ENCODE results near the gene SYPL1.

Gene SYPL1

GRCh38 chr7:106089647-106090046 lies 22.5 kb downstream of the SYPL1 start:
- no peak for DNase-seq

GRCh38 chr7:106088014-106088413 lies 24.1 kb downstream of the SYPL1 start:
- no peak for DNase-seq

GRCh38 chr7:106086062-106086461 lies 26.1 kb downstream of the SYPL1 start:
- DNase-seq: no peak

- DNase-seq: no peak
Observed at GRCh38 chr7:106085015-106085414, 27.1 kb downstream of the SYPL1 start.

- no peak for DNase-seq
Observed at GRCh38 chr7:106083717-106084116, 28.4 kb downstream of the SYPL1 start.

GRCh38 chr7:106082087-106082854 lies 29.8 kb downstream of the SYPL1 start:
- DNase-seq: no peak

GRCh38 chr7:106080300-106080987 lies 31.7 kb downstream of the SYPL1 start:
- DNase-seq: no peak

GRCh38 chr7:106076537-106076936 lies 35.6 kb downstream of the SYPL1 start:
- no peak for DNase-seq

- no peak for DNase-seq
Observed at GRCh38 chr7:106075937-106076336, 36.2 kb downstream of the SYPL1 start.

- DNase-seq: no peak
Observed at GRCh38 chr7:106074257-106074656, 37.9 kb downstream of the SYPL1 start.

GRCh38 chr7:106073701-106074100 lies 38.4 kb downstream of the SYPL1 start:
- no peak for DNase-seq

GRCh38 chr7:106072715-106073091 lies 39.4 kb downstream of the SYPL1 start:
- no peak for DNase-seq

GRCh38 chr7:106071999-106072714 lies 40.0 kb downstream of the SYPL1 start:
- no peak for DNase-seq

- DNase-seq: no peak
Observed at GRCh38 chr7:106071356-106071998, 40.6 kb downstream of the SYPL1 start.

- DNase-seq: no peak
Observed at GRCh38 chr7:106070567-106071254, 41.4 kb downstream of the SYPL1 start.

- no peak for DNase-seq
Observed at GRCh38 chr7:106070201-106070551, 41.9 kb downstream of the SYPL1 start.

- no peak for DNase-seq
Observed at GRCh38 chr7:106069471-106070200, 42.5 kb downstream of the SYPL1 start.

- no peak for DNase-seq
Observed at GRCh38 chr7:106068986-106069385, 43.1 kb downstream of the SYPL1 start.

GRCh38 chr7:106068538-106068961 lies 43.6 kb downstream of the SYPL1 start:
- no peak for DNase-seq

- no peak for DNase-seq
Observed at GRCh38 chr7:106067678-106068077, 44.4 kb downstream of the SYPL1 start.

- no peak for DNase-seq
Observed at GRCh38 chr7:106065575-106066500, 46.3 kb downstream of the SYPL1 start.

Data from right forelimb (tissue), 1 donor.